HG02571 (cell line): ENCODE data around the gene REG4.

Experiments used
- ATAC-seq: cut with Tn5 transposase; IDR thresholded peaks from one replicate; pipeline ENCODE4 v1.9.1; 2021; ENCODE audit warnings: mild to moderate bottlenecking, moderate library complexity; ENCODE audit not compliant: unreplicated experiment

REG4 gene

DNA sequence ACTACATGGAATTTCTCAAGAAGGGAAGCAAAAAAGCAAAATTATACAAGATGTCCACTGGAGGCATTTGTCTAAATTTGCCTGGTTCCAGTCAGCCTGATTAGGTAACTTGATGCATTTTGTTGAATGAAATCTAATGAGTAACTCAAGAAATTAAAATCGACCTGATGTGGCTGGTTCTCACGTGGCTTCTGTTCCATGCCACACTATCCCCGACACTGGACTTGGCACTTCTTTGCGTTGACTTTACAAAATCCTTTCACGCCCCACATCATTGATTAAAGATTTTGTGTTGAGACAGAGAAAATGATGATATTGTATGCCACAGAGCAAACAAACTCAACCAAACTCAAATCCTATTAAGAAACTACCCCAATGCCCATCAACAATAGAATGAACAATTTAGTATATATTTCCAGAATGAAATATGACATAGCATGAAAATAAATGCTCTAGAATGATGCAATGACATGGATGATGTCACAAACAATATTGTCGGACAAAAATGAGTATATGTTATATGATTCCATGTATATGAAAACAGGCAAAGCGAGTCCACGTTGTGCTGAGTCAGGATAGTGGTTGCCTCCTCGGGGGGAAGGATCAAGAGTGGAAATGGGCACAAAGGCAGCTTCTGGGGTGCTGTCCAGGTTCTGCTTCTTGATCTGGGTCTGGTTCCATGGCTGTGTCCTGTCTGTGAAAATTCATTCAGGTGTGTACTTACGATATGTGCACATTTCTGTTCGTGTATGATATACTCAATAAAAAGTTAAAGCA, 29.6 kb downstream of the REG4 start:
- no peak for ATAC-seq

DNA sequence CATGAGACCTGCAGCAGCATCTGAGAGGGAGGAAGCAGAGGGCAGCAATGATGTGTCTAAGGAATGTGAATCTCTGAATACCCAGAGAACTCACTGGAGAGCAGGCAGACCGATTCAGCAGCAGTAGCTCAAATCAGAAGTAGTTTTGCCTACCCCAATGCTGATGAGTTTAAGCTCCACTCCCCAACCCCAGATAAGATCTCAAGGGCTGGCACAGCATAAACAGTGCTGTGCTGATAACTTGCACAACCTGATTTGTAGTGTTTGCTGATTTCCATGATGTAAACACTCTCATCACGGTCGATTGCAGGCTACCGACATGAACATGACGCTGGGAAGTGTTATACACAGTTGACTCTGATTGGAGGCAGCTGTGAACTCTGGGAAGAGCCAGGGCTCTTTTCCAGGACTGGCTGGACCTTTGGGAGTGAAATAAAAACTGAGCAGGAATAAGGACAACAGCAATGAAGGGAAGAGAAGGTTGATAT, 31.3 kb downstream of the REG4 start:
- ATAC-seq: no peak

DNA sequence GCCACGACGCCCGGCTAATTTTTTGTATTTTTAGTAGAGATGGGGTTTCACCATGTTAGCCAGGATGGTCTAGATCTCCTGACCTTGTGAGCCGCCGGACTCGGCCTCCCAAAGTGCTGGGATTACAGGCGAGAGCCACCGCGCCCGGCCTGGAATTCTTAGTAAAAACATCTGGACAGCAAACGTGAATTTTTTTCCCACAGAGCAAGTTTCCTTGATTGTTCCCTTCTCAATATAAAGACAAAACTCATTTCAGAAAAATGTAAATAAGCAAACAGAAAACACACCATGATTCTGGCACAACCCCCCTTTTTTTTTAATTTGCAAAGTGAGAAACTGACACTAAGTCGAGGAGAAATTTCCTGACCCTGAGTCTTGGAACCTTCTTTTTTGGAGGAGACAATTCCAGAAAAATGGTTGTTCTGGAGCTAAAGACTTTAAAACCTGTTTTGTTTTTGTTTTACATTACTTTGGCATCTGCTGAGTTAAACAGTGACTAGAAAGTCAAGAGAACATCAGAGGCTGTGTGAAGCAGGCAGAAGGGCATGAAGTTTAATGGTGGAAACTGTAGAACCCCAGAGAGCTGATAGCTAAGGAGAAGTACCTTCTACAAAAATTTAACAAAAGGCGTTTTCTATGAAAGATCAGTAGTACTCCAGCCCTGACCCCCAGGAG, 32.2 kb downstream of the REG4 start:
- no peak for ATAC-seq

DNA sequence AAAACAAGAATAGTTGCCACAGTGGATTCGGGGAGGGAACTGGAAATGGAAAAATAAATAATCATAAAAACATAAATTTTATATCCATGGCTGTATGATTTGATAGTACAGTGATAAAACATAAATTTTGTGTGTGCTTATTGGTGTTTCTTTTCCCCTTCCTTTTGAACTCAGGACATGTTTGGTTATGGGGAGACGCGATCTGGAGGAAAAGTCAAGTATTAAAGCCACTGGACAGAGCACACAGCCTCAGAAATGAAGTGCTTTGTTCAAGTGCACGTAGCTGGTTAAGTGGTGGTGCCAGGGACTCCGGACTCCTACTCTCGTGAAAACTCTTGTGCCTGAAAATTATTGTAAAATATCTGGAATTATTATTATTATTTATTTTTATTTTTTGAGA, 32.9 kb downstream of the REG4 start:
- ATAC-seq: no peak

DNA sequence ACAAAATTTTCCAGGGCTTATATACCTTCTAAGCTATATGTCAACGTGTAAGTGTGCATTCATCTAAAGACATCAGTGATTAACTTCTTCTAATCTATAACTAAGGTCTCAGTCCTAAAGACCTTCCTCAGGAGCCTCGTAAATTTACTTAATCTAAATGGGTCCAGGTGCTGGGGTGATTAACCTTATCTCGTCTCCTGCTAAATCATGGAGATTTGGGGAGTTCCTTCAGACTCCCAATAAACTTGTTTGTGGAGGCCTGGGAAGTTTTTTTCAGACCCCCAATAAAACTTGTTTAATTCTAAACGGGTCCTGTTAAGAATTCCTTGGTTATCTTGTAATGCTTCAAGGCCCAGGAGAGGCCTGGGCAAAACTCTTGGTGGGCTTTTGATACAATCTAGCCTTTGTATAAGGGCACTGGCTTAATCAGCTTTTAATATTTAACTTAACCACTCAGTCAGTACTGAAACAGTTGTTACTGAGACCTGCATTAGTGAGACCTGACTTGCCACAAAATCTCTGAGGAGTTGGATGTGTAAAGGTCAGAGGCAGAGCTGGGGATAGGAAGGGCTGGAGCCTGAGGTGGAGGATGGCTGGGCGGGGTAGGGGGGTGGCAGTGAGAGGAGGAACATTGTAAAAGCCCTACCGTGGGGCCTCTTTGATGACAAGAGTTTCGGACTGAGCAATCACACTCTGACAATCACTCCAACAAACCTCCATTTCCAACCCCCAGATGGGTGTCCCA, 36.3 kb downstream of the REG4 start:
- ATAC-seq: no peak

DNA sequence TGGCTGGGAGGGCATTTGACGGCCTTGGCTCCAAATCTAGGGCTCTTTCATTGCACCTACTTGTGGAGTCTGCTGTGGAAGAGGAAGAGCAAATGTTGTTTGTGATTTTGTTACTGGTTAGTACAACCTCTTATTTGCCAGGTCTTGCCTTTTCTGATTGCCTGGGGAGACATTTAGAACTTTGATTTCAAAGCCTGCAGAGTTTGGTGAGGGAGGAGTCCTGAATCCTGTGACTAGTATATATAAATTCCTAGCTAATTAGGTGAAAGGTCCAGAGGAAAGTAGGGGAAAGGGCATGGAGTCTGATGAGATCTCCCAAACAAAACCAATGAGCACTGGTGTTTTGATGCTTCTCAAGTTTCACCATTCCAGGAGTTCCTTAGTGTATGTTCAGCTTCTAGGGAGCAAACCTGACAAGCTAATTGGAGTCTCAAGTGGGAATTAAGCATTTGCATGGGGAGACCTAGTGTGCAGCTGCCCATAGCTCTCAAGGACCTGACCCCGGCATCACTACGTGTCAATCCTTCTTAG, 37.5 kb downstream of the REG4 start:
- ATAC-seq: no peak

DNA sequence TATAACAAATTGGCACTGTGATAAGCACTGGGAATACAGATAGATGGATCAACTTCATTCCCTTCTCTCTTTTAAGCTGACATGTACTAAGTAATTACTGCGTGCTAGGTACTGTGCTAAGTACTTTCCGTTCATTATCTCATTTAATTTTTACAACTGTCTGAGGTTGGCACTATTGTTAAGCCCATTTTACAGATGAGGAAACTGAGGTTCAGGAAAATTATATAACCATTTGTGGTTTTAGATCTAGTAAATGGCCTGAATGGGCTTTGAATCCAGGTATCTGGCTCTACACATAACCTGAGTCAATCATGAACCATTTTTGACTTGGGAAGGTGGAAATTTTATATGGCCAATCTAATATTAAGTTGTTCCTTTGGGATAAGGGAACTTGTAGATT, 39.0 kb downstream of the REG4 start:
- no peak for ATAC-seq

DNA sequence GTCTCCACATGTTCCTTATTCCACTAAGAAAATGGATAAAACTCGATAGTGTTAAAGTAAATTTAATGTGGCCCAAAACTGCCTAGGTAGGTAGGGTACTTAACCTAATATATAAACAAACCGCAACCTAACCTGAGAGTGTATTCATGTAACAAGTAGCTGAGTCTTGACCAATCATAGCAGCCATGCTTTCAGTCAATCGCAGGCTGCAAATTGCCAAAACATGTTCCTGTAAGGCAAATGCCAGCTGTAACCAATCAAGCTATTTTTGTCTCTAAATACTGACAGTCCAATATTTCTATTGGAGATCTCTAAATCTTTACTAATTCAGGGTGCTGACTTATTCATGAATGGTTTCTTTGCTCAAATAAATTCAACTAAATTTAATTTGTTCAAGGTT, 39.5 kb downstream of the REG4 start:
- ATAC-seq: no peak

DNA sequence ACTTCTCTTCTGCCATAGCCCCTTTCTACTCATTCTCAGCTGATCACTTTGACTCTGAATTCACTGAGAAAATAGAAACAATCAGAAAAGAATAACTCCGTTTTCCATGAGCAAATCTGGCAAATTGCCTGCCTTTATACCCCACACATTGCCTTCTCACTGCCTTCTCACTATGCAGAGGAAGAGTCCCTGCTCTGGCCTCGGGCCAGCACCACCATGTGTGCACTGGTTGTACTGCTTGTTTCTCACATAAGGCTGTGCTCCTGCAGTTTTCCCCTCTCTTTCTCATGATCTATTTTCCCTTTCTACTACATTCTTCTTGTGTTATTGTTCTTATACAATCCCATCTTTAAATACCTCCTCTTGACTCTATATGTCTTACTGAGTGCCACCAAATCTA, 40.2 kb downstream of the REG4 start:
- ATAC-seq: no peak

DNA sequence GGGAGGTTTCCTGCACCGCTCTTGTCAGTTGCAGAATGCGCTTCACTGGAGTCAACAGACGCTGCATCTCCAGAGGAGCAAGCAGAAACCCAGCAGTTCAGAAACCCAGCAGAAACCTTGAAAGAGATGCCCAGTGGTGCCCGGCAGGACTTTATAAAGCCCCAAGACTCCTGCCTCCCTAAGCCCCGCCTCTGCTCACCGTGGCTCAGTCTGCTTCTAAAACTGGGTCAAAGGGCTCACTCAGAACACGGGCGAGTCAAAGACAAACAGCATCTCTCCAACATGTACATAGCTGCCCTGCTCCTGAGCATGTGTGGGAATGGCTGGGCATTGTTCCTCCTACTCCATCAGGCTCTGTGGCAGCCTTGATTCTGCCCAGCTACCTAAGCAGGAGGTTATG, 42.5 kb downstream of the REG4 start, which contains the start of gene HMGCS2:
TSS of gene HMGCS2 (minus strand) at position 128 of the 400 bp plus-strand sequence. CDS start at position 67, 61 bp downstream.
- no peak for ATAC-seq

DNA sequence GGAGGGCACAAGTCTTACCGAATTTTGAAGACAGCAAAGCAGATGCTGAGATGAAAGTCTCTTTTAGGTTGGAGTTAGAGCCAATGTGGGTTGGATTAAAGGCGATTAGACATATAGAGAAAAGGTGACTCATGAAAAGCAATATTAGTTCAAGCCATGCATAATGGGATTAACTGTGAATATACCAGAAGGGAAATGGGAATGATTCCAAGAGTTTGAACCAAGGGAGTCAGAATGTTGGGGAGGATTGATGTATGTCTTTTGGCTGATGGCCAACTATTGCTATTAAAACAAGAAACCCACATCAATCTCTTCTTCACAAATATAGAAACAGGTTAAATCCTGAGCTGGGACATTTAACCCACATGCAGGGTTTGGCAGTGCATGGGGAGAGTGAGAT, 43.8 kb downstream of the REG4 start:
- no peak for ATAC-seq

DNA sequence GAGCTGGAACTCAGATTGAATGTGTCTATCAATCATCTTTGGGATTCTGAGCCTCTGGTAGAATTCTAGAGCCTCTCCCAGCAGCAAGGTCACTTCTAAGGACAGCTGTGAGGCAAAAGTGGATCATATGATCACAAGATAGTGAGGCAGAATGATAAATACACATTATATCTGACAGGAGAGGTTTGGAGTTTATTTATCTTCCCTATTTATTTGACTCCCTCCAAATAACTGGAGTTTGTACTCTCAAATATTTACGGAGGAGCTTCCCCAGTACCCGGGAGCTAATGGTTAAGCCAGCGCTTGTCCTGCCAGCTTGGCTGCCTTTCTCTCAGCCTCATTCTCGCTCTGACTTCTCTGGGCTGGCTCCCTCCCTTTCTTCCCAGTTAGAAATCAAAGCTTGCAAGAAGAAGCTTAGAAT, 44.9 kb downstream of the REG4 start:
- no peak for ATAC-seq

DNA sequence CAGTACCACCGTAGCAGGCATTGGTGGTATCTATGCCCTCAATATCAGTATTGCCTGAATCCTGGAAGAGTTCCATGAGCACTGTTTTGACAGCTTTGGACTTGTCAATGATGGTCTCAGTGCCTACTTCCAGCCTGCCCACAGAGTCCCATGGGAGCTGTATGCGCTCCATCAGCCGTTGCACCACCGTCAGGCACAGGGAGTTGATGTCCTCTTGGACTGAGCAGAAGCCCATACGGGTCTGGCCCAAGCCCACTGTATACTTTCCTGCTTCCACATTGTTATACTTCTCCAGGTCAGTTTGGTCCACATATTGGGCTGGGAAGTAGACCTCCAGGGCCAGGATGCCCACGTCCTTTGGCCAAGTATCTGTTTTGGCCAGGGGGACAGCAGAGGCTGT, 47.0 kb downstream of the REG4 start:
- ATAC-seq: no peak

DNA sequence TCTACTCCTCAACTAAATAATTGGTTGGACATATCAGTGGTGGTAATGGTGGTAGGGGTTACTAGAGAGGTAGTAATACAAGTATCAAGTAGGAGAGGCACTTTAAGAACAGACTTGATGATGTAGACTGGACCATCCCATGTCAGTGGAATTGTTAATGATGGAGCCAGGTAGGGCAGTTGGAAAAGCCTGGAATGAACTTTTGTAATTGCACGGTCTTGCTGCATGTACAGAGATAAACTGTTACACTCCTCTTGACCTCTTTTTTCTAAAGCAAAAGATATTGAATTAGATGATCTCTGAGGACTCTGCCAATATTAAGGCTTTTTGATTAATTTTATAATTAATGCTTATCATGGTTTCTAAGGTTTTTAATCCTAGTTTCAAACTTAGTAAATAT, 48.3 kb downstream of the REG4 start:
- no peak for ATAC-seq

DNA sequence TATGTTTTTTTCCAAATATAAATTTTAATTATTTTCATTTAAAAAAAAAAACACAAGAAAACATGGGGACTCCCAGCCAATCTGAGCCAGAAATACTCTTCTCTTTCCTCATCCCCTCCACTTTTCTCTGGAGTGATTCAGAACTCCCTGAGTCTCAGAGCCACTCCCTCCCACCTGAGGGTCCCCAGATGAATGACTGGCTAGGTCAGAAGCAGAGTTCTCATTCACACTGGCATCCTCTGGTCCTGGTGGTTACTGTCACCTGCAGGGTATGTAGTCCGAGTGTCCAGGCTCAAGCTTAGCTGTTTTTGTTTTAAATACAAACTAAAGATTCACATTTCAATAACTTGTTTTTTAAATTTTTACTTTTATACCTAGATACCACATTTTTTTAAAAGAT, 48.9 kb downstream of the REG4 start:
- ATAC-seq: no peak

DNA sequence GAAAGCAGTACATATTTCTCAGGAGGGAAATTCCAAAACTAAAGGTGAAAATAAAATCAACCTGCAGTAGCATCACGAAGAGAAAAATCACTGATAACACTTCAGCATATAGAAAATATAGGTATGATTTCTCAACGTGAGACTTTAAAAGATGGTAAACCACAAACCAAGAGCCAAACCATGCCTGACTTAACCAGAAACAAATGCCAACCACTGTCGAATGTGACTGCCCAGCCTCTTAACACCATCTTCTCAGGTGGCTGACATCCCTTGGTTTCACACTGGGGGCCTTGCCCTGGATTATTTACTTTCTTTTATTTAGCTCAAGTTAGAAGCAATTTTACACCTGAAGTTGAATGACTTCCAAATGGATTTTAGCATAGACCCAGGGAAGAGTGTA, 52.7 kb downstream of the REG4 start:
- no peak for ATAC-seq

DNA sequence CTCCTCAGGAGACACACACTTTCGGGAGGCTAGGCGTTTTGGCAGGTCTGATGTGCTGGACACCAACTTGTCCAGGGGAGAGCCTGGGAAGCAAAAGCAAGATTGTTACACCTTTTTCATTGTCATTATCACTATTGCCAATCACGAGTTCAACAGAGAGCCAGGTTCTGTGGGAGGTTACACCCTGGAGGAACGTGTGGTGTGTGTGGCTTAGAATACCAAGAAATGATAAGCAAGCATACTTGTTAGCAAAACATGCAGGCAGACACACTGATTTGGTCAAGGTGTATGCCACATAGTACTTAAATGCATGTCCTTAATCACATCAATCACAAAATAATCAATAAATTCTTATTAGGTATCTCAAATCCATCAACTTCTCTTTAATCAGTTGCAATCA, 58.7 kb downstream of the REG4 start:
- ATAC-seq: no peak

DNA sequence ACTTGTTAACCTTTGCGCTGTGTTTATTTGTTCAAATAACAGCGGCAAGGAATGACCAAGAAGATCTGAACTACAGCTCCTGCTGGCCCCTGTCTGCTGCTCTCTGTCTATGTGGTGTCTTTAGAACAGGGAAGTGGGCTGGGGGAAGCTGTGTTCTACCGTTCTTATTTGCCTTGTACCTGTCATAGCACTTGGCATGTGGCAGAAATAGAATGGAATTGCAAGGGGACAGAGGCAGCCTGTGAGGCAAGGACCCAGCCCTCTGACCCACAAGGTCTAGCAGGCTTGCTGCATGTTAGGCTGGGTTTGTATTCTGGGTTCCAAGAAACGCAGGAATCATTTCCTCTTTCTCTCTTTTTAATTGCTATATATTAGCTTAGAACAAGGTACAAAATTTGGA, 63.2 kb downstream of the REG4 start:
- no peak for ATAC-seq

DNA sequence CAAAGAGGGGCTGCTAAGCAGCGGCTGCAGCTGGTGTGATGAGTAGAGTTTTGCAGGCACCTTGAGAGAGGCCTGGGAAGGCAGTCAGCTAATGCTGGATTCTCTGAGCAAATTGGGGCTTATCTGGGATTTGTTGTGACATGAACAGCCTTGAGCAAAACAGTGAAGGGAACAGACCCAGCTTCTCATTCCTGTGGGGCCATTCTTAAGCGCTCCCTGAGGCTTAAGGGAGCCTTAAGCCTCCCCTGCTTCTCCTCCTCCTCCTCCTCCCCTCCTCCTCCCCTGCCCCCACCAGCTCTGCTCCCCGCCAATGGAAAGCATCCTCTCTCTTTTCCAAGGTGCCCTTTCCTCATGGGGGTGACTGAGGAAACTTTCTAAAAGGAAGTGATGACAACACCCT, 63.8 kb downstream of the REG4 start:
- ATAC-seq: no peak

DNA sequence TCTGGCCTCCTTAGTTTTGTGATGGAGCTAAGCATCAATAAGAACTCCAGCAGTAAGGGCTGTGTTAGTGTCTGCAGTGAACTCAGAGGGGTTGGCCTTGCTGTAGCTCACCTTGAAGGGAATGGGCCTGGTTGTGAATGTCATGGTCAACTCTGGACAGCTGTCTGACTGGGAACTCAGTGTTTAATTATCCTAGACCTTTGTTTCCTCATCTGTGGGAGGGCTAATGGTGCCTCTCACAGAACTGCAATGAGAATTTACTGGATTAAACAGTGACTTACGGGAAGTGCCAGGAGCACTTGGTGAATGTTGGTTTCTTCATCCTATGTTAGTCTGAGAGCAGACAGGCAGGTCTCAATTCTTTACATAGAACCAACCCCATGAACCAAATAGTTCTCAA, 66.2 kb downstream of the REG4 start:
- no peak for ATAC-seq

DNA sequence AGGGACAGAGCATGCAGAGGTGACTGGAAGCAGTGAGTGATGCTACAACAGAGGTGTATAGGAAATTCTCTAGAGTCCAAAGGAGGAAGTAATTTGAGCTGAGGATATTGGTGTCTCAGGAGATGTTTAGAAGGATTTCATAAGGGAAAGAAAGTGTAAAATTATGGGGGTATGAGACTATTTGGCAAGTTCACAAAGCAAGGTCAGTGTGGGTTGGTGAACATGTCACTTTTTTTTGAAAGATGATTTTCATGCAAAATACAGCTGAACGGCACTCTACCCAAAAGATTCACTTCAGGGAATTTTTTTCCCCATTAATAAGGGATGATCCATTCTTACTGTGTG, 66.7 kb downstream of the REG4 start:
- no peak for ATAC-seq
